Measurements from ENCODE around the gene COL6A2. TPM values are rescaled to one million over a fixed set of nuclear protein-coding genes. Genes with fewer than 3 reads are reported as not detected.

The COL6A2 gene
- total RNA-seq, 1 experiment from 2014 or later: 111 TPM

GRCh38 chr21:46118316-46119143 lies 20.6 kb downstream of the COL6A2 start:
- ATAC-seq (no peak), DNase-seq (ENCODE audit: low spot score) (peak; percentile 5)
- Mint-ChIP-seq H3K9me3 (peaks cover 6% of the 10 kb centered on the region; the same call in 1 of the 2 replicates), H3K27me3 (ENCODE audit: low read depth) (no peaks in the 10 kb centered on the region), H3K27ac (no peak overlapping the region), H3K4me3 (no peak overlapping the region), H3K4me1 (no peaks in the 10 kb centered on the region), H3K36me3 (peaks cover 26% of the 10 kb centered on the region)
- CTCF ChIA-PET: interaction anchor here (1.0 kb wide), 1 partner anchor 25 kb away, joined by 3 read pairs; no protein-coding TSS in a partner anchor
- POLR2A ChIA-PET: no interaction called here
- TF ChIP-seq ZNF416 (CRISPR knock-in tag; IDR thresholded peaks at IDR 0.05) (no peak), ARID4B (CRISPR knock-in tag; IDR thresholded peaks at IDR 0.05; ENCODE audit: borderline replicate concordance) (no peak), MAX (CRISPR knock-in tag; IDR thresholded peaks at IDR 0.05) (no peak), GRHL2 (CRISPR knock-in tag; IDR thresholded peaks at IDR 0.05; ENCODE audit: insufficient replicate concordance, severe bottlenecking) (no peak), E2F5 (CRISPR knock-in tag; IDR thresholded peaks at IDR 0.05) (no peak), NR3C1 (CRISPR knock-in tag; conservative IDR thresholded peaks at IDR 0.05; ENCODE audit: low read depth) (no peak), SMAD4 (CRISPR knock-in tag; IDR thresholded peaks at IDR 0.05) (no peak), STAT6 (CRISPR knock-in tag; conservative IDR thresholded peaks at IDR 0.05; ENCODE audit: low read depth) (no peak), ERG (CRISPR knock-in tag; IDR thresholded peaks at IDR 0.05) (no peak), ATF6 (CRISPR knock-in tag; IDR thresholded peaks at IDR 0.05) (no peak), ZNF396 (CRISPR knock-in tag; IDR thresholded peaks at IDR 0.05; ENCODE audit: borderline replicate concordance) (no peak), ETV6 (CRISPR knock-in tag; IDR thresholded peaks at IDR 0.05) (no peak)
- TF ChIP-seq, protein P1, sequence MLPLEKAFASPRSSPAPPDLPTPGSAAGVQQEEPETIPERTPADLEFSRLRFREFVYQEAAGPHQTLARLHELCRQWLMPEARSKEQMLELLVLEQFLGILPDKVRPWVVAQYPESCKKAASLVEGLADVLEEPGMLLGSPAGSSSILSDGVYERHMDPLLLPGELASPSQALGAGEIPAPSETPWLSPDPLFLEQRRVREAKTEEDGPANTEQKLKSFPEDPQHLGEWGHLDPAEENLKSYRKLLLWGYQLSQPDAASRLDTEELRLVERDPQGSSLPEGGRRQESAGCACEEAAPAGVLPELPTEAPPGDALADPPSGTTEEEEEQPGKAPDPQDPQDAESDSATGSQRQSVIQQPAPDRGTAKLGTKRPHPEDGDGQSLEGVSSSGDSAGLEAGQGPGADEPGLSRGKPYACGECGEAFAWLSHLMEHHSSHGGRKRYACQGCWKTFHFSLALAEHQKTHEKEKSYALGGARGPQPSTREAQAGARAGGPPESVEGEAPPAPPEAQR (CRISPR knock-in tag; IDR thresholded peaks at IDR 0.05): no peak
- TF ChIP-seq, protein P2, sequence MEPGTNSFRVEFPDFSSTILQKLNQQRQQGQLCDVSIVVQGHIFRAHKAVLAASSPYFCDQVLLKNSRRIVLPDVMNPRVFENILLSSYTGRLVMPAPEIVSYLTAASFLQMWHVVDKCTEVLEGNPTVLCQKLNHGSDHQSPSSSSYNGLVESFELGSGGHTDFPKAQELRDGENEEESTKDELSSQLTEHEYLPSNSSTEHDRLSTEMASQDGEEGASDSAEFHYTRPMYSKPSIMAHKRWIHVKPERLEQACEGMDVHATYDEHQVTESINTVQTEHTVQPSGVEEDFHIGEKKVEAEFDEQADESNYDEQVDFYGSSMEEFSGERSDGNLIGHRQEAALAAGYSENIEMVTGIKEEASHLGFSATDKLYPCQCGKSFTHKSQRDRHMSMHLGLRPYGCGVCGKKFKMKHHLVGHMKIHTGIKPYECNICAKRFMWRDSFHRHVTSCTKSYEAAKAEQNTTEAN (CRISPR knock-in tag; IDR thresholded peaks at IDR 0.05): no peak
- TF ChIP-seq, protein P3, sequence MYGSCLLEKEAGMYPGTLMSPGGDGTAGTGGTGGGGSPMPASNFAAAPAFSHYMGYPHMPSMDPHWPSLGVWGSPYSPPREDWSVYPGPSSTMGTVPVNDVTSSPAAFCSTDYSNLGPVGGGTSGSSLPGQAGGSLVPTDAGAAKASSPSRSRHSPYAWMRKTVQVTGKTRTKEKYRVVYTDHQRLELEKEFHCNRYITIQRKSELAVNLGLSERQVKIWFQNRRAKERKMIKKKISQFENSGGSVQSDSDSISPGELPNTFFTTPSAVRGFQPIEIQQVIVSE (CRISPR knock-in tag; IDR thresholded peaks at IDR 0.05; ENCODE audit: borderline replicate concordance): no peak
